Measurements from ENCODE around the gene LTBP4.

The LTBP4 gene

GRCh38 chr19:40610396-40611064 lies 9.4 kb downstream of the LTBP4 start:
- Histone ChIP-seq H3K9me3 (ENCODE audit: control insufficient read depth, low read length) (no peaks in the 10 kb centered on the region), H3K4me3 (ENCODE audit: insufficient read depth, low read depth, low read length, poor library complexity, severe bottlenecking) (peak overlapping the region; percentile 29), H3K36me3 (ENCODE audit: control insufficient read depth, insufficient read depth, low read length) (no peaks in the 10 kb centered on the region), H3K27me3 (replicated peaks; ENCODE audit: control insufficient read depth, insufficient read depth, low read length, poor library complexity, severe bottlenecking) (no peaks in the 10 kb centered on the region), H3K27ac (ENCODE audit: insufficient read depth, low read length, poor library complexity, severe bottlenecking) (peak overlapping the region; percentile 77), H3K4me1 (ENCODE audit: control insufficient read depth, insufficient read depth, low read length, poor library complexity, severe bottlenecking) (peaks cover 55% of the 10 kb centered on the region)
- DNase-seq: peak; percentile 62 to 69 (median 65)

- no peaks in the 10 kb centered on the region for H3K9me3 ChIP-seq (ENCODE audit: control insufficient read depth, low read length)
- no peaks in the 10 kb centered on the region for H3K27me3 ChIP-seq (replicated peaks; ENCODE audit: control insufficient read depth, insufficient read depth, low read length, poor library complexity, severe bottlenecking)
- DNase-seq: no peak
- no peaks in the 10 kb centered on the region for H3K36me3 ChIP-seq (ENCODE audit: control insufficient read depth, insufficient read depth, low read length)
- peaks cover 49% of the 10 kb centered on the region for H3K4me1 ChIP-seq (ENCODE audit: control insufficient read depth, insufficient read depth, low read length, poor library complexity, severe bottlenecking)
- H3K27ac ChIP-seq (ENCODE audit: insufficient read depth, low read length, poor library complexity, severe bottlenecking): peak overlapping the region; percentile 77
- H3K4me3 ChIP-seq (ENCODE audit: insufficient read depth, low read depth, low read length, poor library complexity, severe bottlenecking): no peak overlapping the region
Measured at GRCh38 chr19:40611096-40611495, 9.9 kb downstream of the LTBP4 start.

DNA sequence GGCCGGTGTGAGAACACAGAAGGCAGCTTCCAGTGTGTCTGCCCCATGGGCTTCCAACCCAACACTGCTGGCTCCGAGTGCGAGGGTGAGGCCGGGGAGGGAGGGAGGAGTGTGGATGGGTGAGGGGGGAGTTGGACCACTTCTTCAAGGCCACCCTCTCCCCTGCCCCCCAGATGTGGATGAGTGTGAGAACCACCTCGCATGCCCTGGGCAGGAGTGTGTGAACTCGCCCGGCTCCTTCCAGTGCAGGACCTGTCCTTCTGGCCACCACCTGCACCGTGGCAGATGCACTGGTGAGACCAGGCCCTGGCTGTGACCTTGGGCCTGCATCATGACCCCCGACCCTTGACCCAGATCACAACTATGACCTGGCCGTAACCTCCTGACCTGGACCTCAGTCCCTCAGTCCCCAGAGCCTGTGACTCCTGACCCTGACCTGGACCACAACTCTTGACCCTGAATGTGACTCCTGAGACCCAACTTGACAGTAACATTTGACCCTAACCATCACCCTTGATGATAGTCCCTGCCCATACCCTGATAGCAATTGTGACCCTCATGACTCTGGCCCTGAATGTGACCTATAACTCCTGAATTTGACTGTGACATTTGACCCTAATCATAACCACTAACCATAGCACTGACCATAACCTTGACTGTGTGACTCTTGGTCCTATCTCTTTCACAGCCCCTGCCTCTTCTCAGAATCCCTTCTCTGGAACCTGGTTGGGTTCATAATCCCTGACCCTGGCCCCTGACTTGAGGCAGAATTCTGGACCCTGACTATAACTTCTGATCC lies 10.9 kb downstream of the LTBP4 start:
- no peaks in the 10 kb centered on the region for H3K27me3 ChIP-seq (replicated peaks; ENCODE audit: control insufficient read depth, insufficient read depth, low read length, poor library complexity, severe bottlenecking)
- no peaks in the 10 kb centered on the region for H3K9me3 ChIP-seq (ENCODE audit: control insufficient read depth, low read length)
- H3K36me3 ChIP-seq (ENCODE audit: control insufficient read depth, insufficient read depth, low read length): no peaks in the 10 kb centered on the region
- H3K4me1 ChIP-seq (ENCODE audit: control insufficient read depth, insufficient read depth, low read length, poor library complexity, severe bottlenecking): peaks cover 48% of the 10 kb centered on the region
- H3K27ac ChIP-seq (ENCODE audit: insufficient read depth, low read length, poor library complexity, severe bottlenecking): peak overlapping the region; percentile 77
- H3K4me3 ChIP-seq (ENCODE audit: insufficient read depth, low read depth, low read length, poor library complexity, severe bottlenecking): no peak overlapping the region
- no peak for DNase-seq

DNA sequence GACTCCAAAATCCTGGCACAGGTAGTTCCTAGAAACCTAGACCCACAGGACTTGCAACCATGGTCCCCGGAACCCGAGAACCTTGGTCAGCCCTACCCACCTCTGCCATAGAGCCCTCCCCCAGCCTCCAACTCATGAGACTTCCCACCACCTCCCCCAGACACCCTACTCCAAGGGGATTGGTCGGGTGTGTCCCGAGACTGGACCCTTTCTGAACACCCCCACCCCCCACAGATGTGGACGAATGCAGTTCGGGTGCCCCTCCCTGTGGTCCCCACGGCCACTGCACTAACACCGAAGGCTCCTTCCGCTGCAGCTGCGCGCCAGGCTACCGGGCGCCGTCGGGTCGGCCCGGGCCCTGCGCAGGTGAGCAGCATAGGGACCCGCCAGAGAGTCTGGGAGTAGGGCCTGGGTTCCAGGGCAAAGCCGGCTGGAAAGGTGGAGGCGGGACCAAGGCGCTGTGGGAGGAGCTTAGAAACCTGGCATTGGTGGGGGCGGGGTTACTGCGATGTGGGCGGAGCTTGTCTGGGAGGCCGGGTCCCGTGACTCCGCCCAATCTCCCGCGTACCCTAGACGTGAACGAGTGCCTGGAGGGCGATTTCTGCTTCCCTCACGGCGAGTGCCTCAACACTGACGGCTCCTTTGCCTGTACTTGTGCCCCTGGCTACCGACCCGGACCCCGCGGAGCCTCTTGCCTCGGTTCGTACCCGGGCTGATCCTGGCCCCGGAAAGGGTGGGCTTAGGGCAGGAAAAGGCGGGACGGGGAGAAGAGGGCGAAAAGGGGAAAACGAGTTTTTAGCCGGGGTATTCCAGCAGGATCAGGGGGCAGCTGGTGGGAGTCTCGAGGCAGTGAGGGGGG lies 11.9 kb downstream of the LTBP4 start:
- peak overlapping the region; percentile 72 for H3K4me3 ChIP-seq (ENCODE audit: insufficient read depth, low read depth, low read length, poor library complexity, severe bottlenecking)
- H3K36me3 ChIP-seq (ENCODE audit: control insufficient read depth, insufficient read depth, low read length): no peaks in the 10 kb centered on the region
- no peaks in the 10 kb centered on the region for H3K27me3 ChIP-seq (replicated peaks; ENCODE audit: control insufficient read depth, insufficient read depth, low read length, poor library complexity, severe bottlenecking)
- no peaks in the 10 kb centered on the region for H3K9me3 ChIP-seq (ENCODE audit: control insufficient read depth, low read length)
- peak overlapping the region; percentile 67 for H3K27ac ChIP-seq (ENCODE audit: insufficient read depth, low read length, poor library complexity, severe bottlenecking)
- H3K4me1 ChIP-seq (ENCODE audit: control insufficient read depth, insufficient read depth, low read length, poor library complexity, severe bottlenecking): peaks cover 48% of the 10 kb centered on the region
- DNase-seq: peak in 2 of 3 donors; percentile 50 to 56

- H3K27ac ChIP-seq (ENCODE audit: insufficient read depth, low read length, poor library complexity, severe bottlenecking): peak overlapping the region; percentile 67
- H3K4me3 ChIP-seq (ENCODE audit: insufficient read depth, low read depth, low read length, poor library complexity, severe bottlenecking): peak overlapping the region; percentile 72
- DNase-seq: peak; percentile 63 to 76 (median 76)
- no peaks in the 10 kb centered on the region for H3K27me3 ChIP-seq (replicated peaks; ENCODE audit: control insufficient read depth, insufficient read depth, low read length, poor library complexity, severe bottlenecking)
- H3K36me3 ChIP-seq (ENCODE audit: control insufficient read depth, insufficient read depth, low read length): no peaks in the 10 kb centered on the region
- H3K4me1 ChIP-seq (ENCODE audit: control insufficient read depth, insufficient read depth, low read length, poor library complexity, severe bottlenecking): peaks cover 48% of the 10 kb centered on the region
- no peaks in the 10 kb centered on the region for H3K9me3 ChIP-seq (ENCODE audit: control insufficient read depth, low read length)
Measured at GRCh38 chr19:40613690-40614621, 12.8 kb downstream of the LTBP4 start.

GRCh38 chr19:40614622-40615411 lies 13.6 kb downstream of the LTBP4 start:
- Histone ChIP-seq H3K36me3 (ENCODE audit: control insufficient read depth, insufficient read depth, low read length) (peaks cover 7% of the 10 kb centered on the region), H3K9me3 (ENCODE audit: control insufficient read depth, low read length) (no peaks in the 10 kb centered on the region), H3K4me3 (ENCODE audit: insufficient read depth, low read depth, low read length, poor library complexity, severe bottlenecking) (peak overlapping the region; percentile 72), H3K27ac (ENCODE audit: insufficient read depth, low read length, poor library complexity, severe bottlenecking) (peak overlapping the region; percentile 67), H3K4me1 (ENCODE audit: control insufficient read depth, insufficient read depth, low read length, poor library complexity, severe bottlenecking) (peaks cover 41% of the 10 kb centered on the region), H3K27me3 (replicated peaks; ENCODE audit: control insufficient read depth, insufficient read depth, low read length, poor library complexity, severe bottlenecking) (no peaks in the 10 kb centered on the region)
- DNase-seq: peak; percentile 70 to 78 (median 74)

- peaks cover 28% of the 10 kb centered on the region for H3K4me1 ChIP-seq (ENCODE audit: control insufficient read depth, insufficient read depth, low read length, poor library complexity, severe bottlenecking)
- H3K36me3 ChIP-seq (ENCODE audit: control insufficient read depth, insufficient read depth, low read length): peaks cover 10% of the 10 kb centered on the region
- no peak overlapping the region for H3K4me3 ChIP-seq (ENCODE audit: insufficient read depth, low read depth, low read length, poor library complexity, severe bottlenecking)
- no peaks in the 10 kb centered on the region for H3K9me3 ChIP-seq (ENCODE audit: control insufficient read depth, low read length)
- no peak for DNase-seq
- peak overlapping the region; percentile 15 for H3K27ac ChIP-seq (ENCODE audit: insufficient read depth, low read length, poor library complexity, severe bottlenecking)
- H3K27me3 ChIP-seq (replicated peaks; ENCODE audit: control insufficient read depth, insufficient read depth, low read length, poor library complexity, severe bottlenecking): no peaks in the 10 kb centered on the region
Measured at GRCh38 chr19:40616178-40616577, 15.0 kb downstream of the LTBP4 start.

GRCh38 chr19:40616941-40617340 lies 15.8 kb downstream of the LTBP4 start:
- H3K27ac ChIP-seq (ENCODE audit: insufficient read depth, low read length, poor library complexity, severe bottlenecking): no peak overlapping the region
- no peaks in the 10 kb centered on the region for H3K27me3 ChIP-seq (replicated peaks; ENCODE audit: control insufficient read depth, insufficient read depth, low read length, poor library complexity, severe bottlenecking)
- H3K4me1 ChIP-seq (ENCODE audit: control insufficient read depth, insufficient read depth, low read length, poor library complexity, severe bottlenecking): peaks cover 21% of the 10 kb centered on the region
- H3K9me3 ChIP-seq (ENCODE audit: control insufficient read depth, low read length): no peaks in the 10 kb centered on the region
- no peak for DNase-seq
- peaks cover 17% of the 10 kb centered on the region for H3K36me3 ChIP-seq (ENCODE audit: control insufficient read depth, insufficient read depth, low read length)
- no peak overlapping the region for H3K4me3 ChIP-seq (ENCODE audit: insufficient read depth, low read depth, low read length, poor library complexity, severe bottlenecking)
